Dendritic cell treated with granulocyte-macrophage colony-stimulating factor and Interleukin-4, amounts not matched to agents 40 ng/mL and 50 ng/mL, for 4 days (primary cell): ENCODE measurements around the gene C10orf67.
"Not testable (repeated sequence)": the region's sequence is repeated elsewhere in the genome, so short reads cannot be mapped to it uniquely, and the experiment has no call there.

Experiments used
- H3K27ac Mint-ChIP-seq: one replicate; pipeline ENCODE4 v1.8.0; 2022; ENCODE audit warnings: mild to moderate bottlenecking, mixed read lengths
- H3K27me3 Mint-ChIP-seq: one replicate; pipeline ENCODE4 v1.8.0; 2022; ENCODE audit warnings: mild to moderate bottlenecking, mixed read lengths
- H3K36me3 Mint-ChIP-seq: one replicate; pipeline ENCODE4 v1.8.0; 2022; ENCODE audit warnings: low read depth, mixed read lengths
- H3K4me1 Mint-ChIP-seq: one replicate; pipeline ENCODE4 v1.8.0; 2022; ENCODE audit warnings: low read depth, mixed read lengths
- H3K4me3 Mint-ChIP-seq: one replicate; pipeline ENCODE4 v1.8.0; 2022; ENCODE audit warnings: mild to moderate bottlenecking, moderate library complexity, mixed read lengths
- H3K9me3 Mint-ChIP-seq: one replicate; pipeline ENCODE4 v1.8.0; 2022; ENCODE audit warnings: mixed read lengths
- intact Hi-C: fragments of 100-400 bp; cut with micrococcal nuclease; formaldehyde crosslinking; loops from one replicate; pipeline ENCODE4 v1.15.0; 2022

C10orf67 gene

DNA sequence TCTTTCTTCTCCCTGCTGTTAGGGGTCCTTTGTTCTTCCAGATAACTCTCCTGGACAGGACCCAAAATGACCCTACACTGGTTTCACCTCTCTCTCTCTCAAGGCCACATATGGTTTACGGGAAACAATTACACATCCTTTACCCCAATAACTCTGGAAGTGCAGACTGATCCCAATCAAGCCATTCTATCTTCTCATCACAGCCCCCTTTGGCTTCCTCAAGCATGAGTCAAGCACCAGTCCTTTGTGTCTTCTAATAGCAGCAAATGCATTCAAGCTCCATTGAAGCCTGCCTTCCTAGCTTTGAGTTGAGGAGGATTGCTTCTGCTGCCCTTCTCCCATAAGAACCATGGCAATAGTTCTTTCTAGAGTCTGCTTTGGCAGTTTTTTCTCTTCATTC is 20.2 kb downstream of the C10orf67 start:
- Mint-ChIP-seq H3K4me1 (no peaks in the 10 kb centered on the region), H3K27me3 (peaks cover 16% of the 10 kb centered on the region), H3K36me3 (no peaks in the 10 kb centered on the region), H3K27ac (no peak overlapping the region), H3K4me3 (no peak overlapping the region), H3K9me3 (no peaks in the 10 kb centered on the region)
- intact Hi-C loops = loop anchor here (10.0 kb wide), 1 partner anchor 120 kb away; no protein-coding TSS in a partner anchor

DNA sequence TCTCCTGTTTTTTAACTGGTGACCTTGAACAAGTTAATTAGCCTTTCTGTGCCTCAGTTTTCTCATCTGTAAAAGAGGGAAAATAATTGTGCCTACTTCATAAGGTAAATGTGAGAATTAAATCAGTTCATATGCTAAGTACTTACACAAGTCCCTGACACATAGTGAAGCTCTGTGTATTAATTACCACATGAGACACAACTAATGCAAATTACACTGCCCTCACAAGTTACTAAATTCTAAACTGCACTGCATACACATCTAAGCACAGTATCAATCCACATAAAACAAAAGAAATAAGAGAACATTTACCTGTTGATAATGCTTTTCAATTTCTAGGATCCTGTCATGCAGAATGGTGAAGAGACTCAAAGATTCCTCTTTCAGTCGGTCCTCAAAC is 22.5 kb downstream of the C10orf67 start:
- Mint-ChIP-seq H3K4me1 (no peaks in the 10 kb centered on the region), H3K36me3 (no peaks in the 10 kb centered on the region), H3K9me3 (no peaks in the 10 kb centered on the region), H3K4me3 (no peak overlapping the region), H3K27ac (no peak overlapping the region), H3K27me3 (peaks cover 16% of the 10 kb centered on the region)
- intact Hi-C loops = loop anchor here (10.0 kb wide), 1 partner anchor 123 kb away; no protein-coding TSS in a partner anchor

DNA sequence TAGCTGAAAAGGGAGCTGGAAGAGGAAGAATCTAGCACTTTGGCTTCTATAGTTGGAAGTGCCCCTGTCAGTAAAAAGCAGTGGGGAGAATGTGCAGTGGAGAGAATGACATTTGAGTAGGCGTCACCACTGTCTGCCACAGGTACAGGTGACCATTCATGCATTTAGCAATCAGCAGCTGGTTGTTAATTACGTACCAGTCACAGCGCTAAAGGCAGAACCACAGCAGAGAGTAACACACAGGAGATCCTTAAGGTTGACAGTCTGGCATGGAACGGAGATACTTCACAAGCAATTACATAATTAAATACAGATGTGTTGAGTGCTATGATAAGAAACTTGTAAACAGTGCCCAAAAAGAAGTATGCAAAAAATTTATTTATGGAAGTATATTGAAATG is 24.8 kb downstream of the C10orf67 start:
- H3K27me3 Mint-ChIP-seq = peaks cover 10% of the 10 kb centered on the region
- intact Hi-C loops = loop anchor here (10.0 kb wide), 1 partner anchor 125 kb away; no protein-coding TSS in a partner anchor
- no peaks in the 10 kb centered on the region for H3K9me3 Mint-ChIP-seq
- no peaks in the 10 kb centered on the region for H3K36me3 Mint-ChIP-seq
- no peak overlapping the region for H3K27ac Mint-ChIP-seq
- H3K4me3 Mint-ChIP-seq = no peak overlapping the region
- no peaks in the 10 kb centered on the region for H3K4me1 Mint-ChIP-seq

DNA sequence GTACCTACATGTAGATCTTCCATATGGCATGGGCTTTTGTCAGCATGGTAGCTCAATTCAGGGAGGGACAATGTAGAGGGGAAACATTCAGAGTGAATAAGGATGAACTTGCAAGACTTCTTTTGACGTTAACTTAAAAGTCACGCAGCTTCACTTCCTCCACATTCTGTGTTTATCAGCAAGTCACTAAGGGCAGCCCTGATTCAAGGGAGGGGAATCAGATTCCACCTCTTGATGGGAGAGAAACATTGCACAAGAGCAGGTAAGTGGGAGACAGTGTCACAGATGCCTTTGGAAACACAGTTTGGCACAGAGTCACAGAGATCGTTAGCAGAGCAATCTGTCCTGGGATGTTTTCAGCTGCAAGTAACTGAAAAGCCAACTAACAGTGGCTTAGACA is 26.2 kb downstream of the C10orf67 start:
- Mint-ChIP-seq H3K36me3 (no peaks in the 10 kb centered on the region), H3K4me3 (no peak overlapping the region), H3K4me1 (no peaks in the 10 kb centered on the region), H3K9me3 (no peaks in the 10 kb centered on the region), H3K27ac (no peak overlapping the region), H3K27me3 (peaks cover 10% of the 10 kb centered on the region)
- intact Hi-C loops = no loop called here

DNA sequence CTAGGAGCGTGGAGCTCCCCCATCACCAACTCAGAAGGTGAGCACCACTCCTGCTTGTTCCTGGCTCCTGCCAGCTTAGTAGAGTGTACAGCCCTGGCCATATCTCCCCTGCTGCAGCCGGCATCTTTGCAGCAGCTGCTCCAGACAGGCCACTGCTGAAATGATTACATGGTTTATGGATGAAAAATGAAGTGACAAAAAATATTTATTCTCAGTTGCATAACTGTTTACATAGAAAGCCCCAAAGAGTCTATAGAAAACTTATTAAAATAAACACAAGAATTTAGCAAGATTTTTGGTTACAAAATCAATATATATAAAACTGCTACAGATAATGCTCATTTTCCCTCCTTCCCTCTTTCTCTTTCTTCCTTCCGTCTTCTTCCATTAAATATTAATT is 27.2 kb downstream of the C10orf67 start:
- no peak overlapping the region for H3K4me3 Mint-ChIP-seq
- no peaks in the 10 kb centered on the region for H3K36me3 Mint-ChIP-seq
- H3K27me3 Mint-ChIP-seq = peaks cover 11% of the 10 kb centered on the region
- H3K27ac Mint-ChIP-seq = no peak overlapping the region
- no peaks in the 10 kb centered on the region for H3K9me3 Mint-ChIP-seq
- H3K4me1 Mint-ChIP-seq = no peaks in the 10 kb centered on the region
- intact Hi-C loops = no loop called here

DNA sequence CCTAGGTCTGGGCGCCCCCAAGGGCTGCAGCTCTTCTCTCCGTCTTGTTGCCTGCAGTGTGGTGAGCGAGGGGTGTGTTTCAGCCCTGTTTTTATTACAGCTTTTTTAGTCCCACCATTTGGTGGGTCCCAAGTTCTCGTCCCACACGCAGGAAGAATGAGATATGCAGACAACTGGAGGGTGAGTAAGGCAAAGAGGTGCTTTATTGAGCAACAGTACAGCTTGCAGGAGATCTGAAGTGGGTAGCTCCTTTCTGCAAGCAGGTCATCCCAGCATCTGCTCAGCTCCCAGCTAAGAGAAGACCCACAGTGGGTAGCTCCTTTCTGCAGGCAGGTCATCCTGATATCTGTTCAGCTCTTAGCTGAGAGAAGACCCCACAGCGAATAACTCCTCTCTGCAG is 28.2 kb downstream of the C10orf67 start:
- intact Hi-C loops = no loop called here
- Mint-ChIP-seq H3K4me1 (no peaks in the 10 kb centered on the region), H3K9me3 (no peaks in the 10 kb centered on the region), H3K27me3 (peaks cover 10% of the 10 kb centered on the region), H3K36me3 (no peaks in the 10 kb centered on the region), H3K4me3 (no peak overlapping the region), H3K27ac (no peak overlapping the region)

DNA sequence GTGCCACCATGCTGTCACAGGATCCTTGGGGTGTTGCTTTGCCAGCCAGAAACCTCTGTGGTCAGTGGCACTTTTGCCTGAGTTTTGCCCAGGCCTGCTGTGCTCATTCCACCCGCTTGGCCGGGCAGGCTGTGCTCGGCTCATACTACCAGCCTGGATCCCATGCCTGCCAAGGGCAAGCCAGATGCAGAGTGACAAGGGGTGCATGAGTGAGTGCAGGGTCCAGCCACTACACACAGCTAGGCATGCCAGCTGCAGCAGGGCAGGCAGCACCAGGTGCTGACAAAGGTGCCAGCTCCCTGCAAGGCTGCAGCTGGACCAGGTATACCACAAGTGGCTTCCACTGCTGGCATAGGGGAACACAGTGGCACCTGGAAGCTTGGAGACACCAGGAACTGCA is 28.6 kb downstream of the C10orf67 start:
- intact Hi-C loops = no loop called here
- no peak overlapping the region for H3K27ac Mint-ChIP-seq
- H3K9me3 Mint-ChIP-seq = no peaks in the 10 kb centered on the region
- H3K4me1 Mint-ChIP-seq = no peaks in the 10 kb centered on the region
- H3K4me3 Mint-ChIP-seq = no peak overlapping the region
- H3K27me3 Mint-ChIP-seq = peaks cover 10% of the 10 kb centered on the region
- H3K36me3 Mint-ChIP-seq = no peaks in the 10 kb centered on the region

DNA sequence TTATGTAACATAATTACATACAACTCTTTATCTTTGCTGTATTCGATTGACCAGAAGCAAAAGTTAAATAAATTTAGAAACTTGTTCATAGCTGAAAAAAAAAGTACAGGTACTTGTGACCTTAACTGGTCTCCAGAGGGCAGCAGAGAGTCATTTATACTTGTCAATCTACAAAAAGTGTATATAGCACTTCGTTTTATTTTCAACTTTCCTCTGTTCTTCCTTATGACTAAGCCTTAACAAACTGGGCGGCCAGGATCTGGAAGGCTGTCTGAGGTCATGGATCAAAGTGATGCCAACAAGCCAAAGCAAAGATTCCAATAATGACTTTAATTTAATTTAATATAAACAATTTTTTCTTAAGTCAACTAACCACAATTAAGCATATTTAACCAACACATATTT is 29.8 kb downstream of the C10orf67 start:
- H3K9me3 Mint-ChIP-seq = no peaks in the 10 kb centered on the region
- no peaks in the 10 kb centered on the region for H3K4me1 Mint-ChIP-seq
- H3K27ac Mint-ChIP-seq = no peak overlapping the region
- no peaks in the 10 kb centered on the region for H3K36me3 Mint-ChIP-seq
- intact Hi-C loops = loop anchor here (1.0 kb wide), 1 partner anchor 388 kb away; no protein-coding TSS in a partner anchor
- H3K4me3 Mint-ChIP-seq = no peak overlapping the region
- peaks cover 14% of the 10 kb centered on the region for H3K27me3 Mint-ChIP-seq

DNA sequence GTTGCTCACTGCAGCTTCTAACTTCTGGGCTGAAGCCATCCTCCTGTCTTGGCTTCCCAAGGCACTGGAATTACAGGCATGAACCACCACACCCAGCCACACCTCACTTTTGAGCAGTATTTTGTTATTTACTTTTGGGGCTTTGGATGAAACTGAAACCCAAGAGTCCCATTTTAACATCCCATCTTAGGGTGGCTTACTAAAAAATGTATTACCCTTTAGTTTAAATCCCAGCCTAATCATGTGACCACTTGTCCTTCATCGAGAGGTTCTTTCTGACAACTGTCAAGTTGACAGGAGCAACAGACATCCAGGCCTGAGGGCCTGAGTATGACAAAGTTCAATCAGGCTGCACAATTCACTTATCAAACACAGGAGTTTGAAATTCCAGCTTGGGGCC is 33.6 kb downstream of the C10orf67 start:
- intact Hi-C loops = no loop called here
- Mint-ChIP-seq H3K36me3 (no peaks in the 10 kb centered on the region), H3K9me3 (no peaks in the 10 kb centered on the region)

DNA sequence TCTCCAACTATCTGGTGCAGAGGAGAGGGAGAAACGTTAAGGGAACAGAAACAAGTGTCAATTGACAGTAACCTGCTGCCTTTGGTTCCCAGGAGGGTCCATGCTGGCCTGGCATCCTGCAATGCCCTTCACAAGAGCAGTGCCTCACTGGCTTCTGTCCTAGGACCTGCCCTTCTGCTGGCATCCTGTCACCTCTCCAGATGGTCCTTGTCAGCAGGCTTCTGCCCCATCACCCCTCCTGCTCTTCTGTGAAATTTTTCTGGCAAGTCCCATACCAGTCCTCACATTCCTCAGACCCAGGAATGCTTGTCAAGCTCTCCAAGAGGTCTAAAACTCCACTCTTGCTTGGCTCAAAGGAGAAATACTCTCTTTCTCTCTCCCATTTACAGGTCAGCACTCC is 34.2 kb downstream of the C10orf67 start:
- Mint-ChIP-seq H3K4me3 (no peak overlapping the region), H3K9me3 (no peaks in the 10 kb centered on the region), H3K27me3 (peaks cover 19% of the 10 kb centered on the region), H3K27ac (no peak overlapping the region), H3K36me3 (no peaks in the 10 kb centered on the region), H3K4me1 (no peaks in the 10 kb centered on the region)
- intact Hi-C loops = no loop called here

More for the DNA sequence above, 33.6 kb downstream of the C10orf67 start:
- Mint-ChIP-seq H3K4me1 (no peaks in the 10 kb centered on the region), H3K27me3 (peaks cover 19% of the 10 kb centered on the region), H3K27ac (no peak overlapping the region), H3K4me3 (no peak overlapping the region)

DNA sequence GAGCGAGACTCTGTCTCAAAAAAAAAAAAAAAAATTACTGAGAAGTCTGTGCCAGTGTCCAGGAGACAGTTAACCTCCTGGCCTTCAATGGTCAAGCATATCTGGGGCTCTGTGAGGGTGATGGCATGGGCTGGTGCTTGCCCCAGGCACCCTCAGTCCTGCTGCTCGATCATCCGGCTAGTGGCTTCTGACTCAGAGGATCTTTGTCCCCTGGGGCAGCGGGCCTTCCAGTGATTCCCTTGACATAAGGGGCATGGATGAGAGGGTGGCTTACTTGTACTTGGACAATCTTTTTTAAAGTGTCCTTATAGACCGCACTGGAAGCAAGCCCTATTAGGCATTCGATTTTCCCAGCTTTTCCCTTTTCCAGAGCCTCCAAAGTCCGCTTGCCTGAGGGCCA is 44.6 kb downstream of the C10orf67 start:
- H3K27me3 Mint-ChIP-seq, H3K9me3 Mint-ChIP-seq, intact Hi-C loops, H3K4me1 Mint-ChIP-seq, H3K4me3 Mint-ChIP-seq, H3K27ac Mint-ChIP-seq, H3K36me3 Mint-ChIP-seq: not testable (repeated sequence)

DNA sequence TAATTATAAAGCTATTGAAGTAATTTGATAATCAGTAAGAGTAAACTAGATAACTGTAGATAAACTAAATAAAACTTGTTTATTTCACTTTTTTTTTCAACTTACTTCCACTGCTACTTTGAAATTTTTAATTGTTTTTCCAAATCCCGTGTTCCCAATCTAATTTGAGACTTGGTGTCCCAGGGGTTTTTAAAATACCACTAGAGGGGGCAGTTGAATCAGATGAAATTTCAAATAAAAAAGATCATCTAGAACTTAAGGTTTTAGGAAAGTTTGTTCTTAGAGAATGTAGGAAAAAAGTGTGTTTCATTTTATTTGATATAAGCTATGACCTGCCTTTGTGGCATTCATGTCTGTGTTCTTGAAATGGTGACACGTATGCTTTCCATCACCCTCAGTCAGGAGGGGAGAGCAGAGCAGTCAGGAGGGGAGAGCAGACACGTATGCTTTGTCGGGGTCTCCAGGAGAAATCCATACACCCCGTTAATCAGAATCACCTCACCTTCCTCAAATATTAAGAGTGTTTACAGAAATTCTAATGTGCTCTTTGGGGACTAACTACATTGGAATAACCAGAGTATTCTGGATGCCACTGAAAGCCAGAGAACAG is 49.9 kb downstream of the C10orf67 start:
- H3K27me3 Mint-ChIP-seq = peaks cover 13% of the 10 kb centered on the region
- intact Hi-C loops = no loop called here
- H3K36me3 Mint-ChIP-seq = no peaks in the 10 kb centered on the region
- H3K9me3 Mint-ChIP-seq = no peaks in the 10 kb centered on the region
- H3K27ac Mint-ChIP-seq = no peak overlapping the region
- H3K4me3 Mint-ChIP-seq = no peak overlapping the region
- no peaks in the 10 kb centered on the region for H3K4me1 Mint-ChIP-seq

DNA sequence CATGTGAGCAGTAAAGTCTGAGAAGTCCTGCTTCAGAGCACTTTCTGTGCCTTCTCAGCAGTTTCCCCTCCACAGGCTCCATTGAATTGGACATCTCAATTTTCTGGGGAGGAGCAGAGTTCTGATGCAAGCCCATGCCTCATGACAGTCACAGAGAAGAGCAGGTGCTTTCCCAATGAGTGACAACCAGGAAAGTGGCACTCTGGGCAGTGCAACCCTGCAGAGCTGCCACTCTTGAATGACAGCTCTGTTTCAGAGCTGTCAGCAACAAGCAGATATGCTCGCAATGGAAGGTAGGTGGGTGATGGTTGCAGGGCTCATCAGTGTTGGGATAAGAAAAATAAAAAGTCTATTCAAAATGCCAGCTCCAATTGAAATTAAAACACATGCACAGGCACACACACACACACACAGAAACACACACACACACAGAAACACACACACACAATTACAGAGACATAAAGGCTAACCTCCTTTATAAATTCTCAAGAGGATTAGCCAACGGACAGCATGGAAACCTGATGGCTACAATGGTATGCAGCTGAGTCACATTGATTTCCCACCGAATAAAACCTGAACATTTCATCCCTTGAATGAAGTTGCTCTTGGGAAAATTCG is 50.5 kb downstream of the C10orf67 start:
- no peak overlapping the region for H3K4me3 Mint-ChIP-seq
- H3K27me3 Mint-ChIP-seq = peaks cover 13% of the 10 kb centered on the region
- no peak overlapping the region for H3K27ac Mint-ChIP-seq
- H3K9me3 Mint-ChIP-seq = no peaks in the 10 kb centered on the region
- intact Hi-C loops = no loop called here
- H3K4me1 Mint-ChIP-seq = no peaks in the 10 kb centered on the region
- H3K36me3 Mint-ChIP-seq = no peaks in the 10 kb centered on the region

DNA sequence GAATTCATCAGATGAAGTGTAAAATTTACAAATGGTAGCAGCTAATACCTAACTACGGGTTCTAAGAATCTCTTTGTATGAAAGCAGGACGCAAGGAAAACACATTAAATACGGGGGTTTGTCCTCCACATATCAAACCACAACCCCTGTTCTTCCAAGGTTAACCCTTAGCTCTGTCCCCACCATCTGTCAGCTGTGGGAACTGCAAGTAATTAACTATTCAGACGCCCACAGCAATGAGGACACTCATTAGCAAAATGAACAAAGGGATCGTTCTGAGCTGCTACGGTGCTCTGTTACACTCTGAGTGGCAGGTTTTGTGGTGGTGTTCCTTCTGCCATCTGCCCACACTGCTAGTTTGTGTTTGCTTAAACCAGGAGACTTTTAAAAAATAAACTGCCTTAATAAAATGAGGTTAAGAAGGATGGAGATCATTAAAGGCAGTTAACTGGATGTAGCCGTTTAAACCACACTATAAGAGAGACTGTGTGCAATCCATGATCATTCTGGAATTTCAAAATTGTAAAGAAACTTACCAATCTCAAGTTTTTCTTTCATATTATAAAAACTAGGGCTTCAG is 51.4 kb downstream of the C10orf67 start:
- Mint-ChIP-seq H3K9me3 (no peaks in the 10 kb centered on the region), H3K4me3 (no peak overlapping the region), H3K4me1 (no peaks in the 10 kb centered on the region), H3K27ac (no peak overlapping the region), H3K27me3 (peaks cover 13% of the 10 kb centered on the region), H3K36me3 (no peaks in the 10 kb centered on the region)
- intact Hi-C loops = no loop called here
